GM18505 (cell line): ENCODE measurements around the gene COMMD7.
"Not testable (repeated sequence)": the region's sequence is repeated elsewhere in the genome, so short reads cannot be mapped to it uniquely, and the experiment has no call there.

Experiments
- ATAC-seq: cut with Tn5 transposase; IDR thresholded peaks from one replicate; pipeline ENCODE4 v1.9.1; 2021; ENCODE audit not compliant: unreplicated experiment
- POLR2A ChIP-seq: IDR thresholded peaks from 4 replicates; pipeline ENCODE4 v1.6.1; 2011; ENCODE audit warnings: borderline replicate concordance; ENCODE audit not compliant: insufficient read depth, insufficient read length; ENCODE audit errors: extremely low read depth

COMMD7 gene

DNA sequence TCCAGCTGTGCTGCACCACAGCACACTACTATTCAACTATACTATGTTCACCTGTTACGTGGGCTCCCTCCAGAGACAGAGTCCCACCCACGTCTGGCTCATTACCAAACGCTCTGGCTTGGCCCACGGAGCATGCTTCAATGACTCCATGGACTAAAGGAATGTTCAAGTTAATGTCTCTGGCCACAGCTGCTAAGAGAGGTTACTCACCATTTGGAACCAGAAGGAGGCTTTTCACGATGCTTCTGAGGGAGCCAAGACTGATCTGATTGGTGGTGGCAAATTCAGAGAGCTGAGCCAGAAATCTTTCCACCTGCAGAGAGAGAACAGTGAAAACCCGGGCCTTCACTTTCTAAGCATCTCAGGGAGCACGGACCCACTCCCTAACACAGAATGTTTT is 15.6 kb downstream of the COMMD7 start:
- no peak for ATAC-seq
- no peak for TF ChIP-seq POLR2A

DNA sequence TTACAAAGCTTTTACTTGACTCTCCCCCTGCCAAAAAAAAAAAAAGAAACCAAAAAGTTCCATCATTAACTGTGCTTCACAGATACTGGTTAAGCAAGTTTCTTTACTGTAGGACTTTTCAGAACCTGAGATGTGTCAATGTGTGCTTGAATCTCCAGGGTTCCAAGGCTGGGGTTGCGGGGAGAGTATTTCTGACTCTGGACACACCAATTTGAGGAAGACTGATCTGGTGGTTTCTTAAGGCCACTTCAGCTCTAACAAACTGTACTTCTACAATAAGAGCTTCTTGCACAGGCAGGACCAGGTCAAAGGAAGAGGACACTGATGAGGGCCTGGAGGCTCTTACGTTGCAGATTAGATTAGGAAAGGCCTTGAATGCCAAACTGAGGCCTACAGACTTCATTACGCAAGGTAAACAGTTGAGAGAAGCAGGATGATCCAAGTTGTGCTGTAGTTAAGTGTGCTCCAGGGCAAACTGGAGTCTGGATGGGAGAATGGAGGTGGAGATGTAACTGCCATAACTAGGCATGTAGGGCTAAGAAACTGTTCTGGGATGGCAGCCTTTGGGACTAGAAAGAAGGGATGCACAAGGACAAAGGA is 24.4 kb downstream of the COMMD7 start:
- no peak for ATAC-seq
- no peak for TF ChIP-seq POLR2A

DNA sequence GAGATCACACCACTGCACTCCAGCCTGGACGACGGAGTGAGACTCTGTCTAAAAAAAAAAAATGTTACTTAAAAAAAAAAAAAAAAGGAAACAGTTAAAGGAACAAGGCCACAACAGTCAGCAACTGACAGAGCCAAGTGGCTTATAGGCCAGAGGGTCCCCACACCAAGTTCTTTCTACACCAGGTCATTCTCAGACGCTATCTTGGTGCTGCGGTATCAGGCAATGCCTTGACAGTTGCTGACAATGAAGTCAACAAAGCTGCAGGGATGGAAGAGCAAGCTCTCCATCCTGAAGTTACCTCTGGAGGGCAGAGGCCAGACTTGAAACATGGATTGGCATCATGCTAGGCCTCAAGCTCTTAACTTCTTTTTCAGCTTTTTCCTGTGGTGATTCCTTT is 31.9 kb downstream of the COMMD7 start:
- ATAC-seq, result no peak
- no peak for TF ChIP-seq POLR2A

DNA sequence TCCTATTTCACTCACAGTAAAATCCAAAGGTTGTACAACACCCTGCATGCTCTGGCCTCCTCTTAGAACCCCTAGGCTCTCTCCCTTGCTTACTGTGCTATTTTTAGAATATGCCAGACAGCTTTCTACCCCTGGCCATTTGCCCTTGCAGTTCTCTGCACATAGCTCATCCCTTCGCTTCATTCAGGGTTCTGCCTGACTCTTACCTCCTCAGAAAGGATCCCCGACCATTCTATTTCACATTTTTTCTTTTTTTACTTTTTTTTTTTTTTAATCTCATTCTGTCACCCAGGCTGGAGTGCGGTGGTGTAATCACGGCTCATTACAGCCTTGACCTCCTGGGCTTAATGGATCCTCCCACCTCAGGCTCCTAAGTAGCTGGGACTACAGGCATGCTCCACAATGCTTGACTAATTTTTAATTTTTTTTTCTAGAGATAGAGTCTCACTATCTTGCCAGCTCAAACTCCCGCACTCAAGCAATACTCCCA is 33.6 kb downstream of the COMMD7 start:
- ATAC-seq, result no peak
- no peak for TF ChIP-seq POLR2A

DNA sequence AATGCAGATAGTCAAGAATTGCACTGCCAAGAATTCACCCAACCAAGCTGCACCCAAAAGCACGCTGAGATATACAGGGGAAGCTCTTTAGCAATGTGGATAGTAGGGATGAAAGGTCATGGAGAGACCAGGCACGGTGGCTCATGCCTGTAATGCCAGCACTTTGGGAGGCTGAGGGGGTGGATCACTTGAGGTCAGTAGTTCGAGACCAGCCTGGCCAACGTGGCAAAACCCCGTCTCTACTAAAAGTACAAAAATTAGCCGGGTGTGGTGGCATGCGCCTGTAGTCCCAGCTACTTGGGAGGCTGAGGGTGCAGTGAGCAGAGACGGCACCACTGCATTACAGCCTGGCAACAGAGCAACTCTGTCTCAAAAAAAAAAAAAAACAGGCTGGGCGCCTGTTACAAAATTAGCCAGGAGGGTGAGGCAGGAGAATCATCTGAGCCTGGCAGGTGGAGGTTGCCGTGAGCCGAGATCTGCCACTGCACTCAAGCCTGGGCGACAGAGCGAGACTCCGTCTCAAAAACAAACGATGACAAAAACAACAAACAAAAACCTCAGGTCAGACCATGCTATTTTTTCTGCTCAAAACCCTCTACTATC is 34.1 kb downstream of the COMMD7 start:
- not testable (repeated sequence) for ATAC-seq

DNA sequence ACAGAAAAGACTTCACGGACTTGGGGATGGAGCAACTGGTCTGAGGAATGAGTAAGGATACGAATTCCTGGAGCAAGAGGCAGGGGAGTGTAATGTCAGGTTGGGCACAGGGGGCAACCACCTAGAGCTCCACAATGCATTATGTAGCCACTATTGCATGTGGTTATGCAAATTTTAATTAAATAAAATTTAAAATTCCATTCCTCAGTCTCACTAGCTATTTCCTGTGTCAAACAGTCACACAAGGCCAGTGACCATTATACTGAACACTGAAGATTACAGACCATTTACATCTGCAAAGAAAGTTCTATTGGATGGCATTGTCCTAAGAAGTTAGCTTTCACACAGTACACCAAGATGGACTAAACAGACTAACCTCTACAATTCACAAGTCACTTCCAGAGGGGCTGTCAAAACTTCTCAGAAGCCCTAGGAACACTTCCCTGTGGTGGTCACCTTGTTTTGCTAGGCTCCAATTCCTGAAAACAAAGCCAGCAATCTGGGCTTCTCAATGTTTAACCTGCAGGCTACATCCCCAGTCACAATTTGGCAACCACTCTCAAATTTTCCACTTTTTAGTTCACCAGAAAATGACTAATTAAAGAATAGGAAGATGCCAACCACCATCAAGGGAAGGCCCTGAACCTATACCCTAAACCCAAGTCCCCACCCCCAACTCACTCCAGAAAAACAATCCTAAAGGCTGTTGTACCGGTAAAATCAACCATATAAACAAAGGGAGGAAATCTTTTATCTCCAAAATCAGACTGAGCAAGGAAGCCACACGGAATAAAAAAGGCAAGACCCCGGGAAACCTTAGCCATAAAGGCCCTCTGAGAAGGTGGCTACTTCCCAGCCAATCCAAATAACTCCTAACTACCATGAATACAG is 35.3 kb downstream of the COMMD7 start:
- ATAC-seq, result no peak
- TF ChIP-seq POLR2A, result no peak

DNA sequence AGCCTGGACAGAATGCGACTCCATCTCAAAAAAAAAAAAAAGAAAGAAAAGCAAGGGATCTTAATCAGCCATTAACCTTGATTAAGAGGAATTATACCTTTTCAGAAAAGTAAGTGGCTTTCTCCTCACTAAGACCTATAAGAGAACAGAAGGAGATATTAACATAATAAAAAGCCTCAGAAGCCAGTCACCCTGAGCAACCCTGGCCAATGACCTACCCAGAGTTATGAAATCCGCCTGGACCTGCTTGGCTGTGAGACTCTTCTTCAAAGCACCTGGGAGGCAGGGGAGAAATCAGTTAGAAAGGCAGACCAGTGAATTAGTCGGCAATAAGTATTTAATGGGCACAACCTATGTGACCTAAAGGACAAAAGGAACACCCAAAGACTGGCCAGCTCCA is 36.8 kb downstream of the COMMD7 start:
- ATAC-seq, result no peak
- TF ChIP-seq POLR2A, result no peak

DNA sequence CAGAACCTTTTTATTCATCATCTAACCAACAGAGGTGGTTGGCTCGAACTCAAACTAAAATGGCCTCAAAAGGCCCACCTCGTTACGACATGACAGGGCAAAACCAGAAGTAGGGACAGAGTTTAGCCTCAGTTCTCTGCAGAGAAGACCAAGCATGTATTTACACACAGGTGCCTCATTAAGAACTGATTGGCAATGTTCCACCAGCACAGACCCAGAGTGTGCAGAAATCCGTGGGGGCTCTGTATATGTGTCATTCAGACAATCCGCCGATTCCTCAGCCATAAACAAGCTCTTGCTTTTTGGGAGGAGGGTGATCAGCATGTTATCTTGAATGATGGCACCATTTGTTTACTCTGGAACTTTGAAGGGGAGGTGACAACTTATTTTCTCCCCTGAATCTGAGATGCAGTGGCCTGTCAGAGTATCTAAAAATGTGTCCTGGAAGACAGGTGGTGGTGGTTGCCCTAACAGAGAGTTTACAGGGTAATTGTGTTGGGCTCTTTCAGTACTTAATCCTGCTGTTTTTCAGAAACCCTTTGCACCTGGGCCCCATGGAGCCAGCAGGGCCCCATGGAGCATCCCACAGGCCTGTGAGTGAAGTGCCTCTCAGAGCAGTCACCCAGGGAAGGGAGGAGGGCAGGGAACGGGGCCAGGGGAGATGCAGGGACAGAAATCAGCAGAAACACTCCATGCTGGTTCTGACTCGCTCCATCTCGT is 40.4 kb downstream of the COMMD7 start:
- TF ChIP-seq POLR2A, result no peak

DNA sequence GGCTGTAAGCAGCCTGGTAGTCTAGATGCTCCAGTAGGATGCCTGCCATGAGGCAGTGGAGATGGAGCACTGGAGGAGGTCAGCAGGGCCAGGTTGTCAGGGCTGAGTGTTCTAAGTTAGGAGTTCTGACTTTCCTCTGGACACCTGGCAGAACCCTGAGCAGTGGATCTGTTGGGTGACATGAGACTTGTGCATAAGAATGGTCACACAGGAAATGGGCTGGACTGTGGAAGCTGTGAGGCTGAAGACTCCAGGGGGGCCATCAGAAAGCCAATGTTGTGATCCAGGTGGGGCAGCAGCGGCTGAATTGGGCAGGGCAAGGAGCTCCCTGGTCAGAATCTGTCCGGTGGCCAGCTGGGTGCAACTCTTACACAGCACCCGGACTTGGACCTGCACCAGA is 45.7 kb downstream of the COMMD7 start:
- TF ChIP-seq POLR2A, result no peak
- no peak for ATAC-seq

More for the DNA sequence above, 40.4 kb downstream of the COMMD7 start:
- ATAC-seq, result no peak

DNA sequence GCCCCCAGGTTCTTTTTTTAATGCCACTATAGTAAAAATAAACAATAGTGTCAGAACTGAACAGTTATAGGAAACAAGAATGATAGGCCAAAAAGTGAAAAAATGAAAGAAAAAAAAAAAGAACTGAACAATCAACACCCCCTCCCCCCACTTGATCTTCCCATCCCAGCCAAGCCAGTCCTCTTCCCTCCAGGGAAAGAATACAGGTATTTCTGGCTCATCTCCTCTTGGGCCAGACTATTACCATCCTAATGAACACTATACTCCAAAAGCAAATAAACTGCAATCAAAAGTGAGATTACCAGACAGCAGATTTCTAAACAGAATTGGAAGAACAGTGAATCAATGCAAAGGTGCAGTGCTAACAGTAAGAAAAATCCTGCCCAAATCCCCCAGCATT is 48.2 kb downstream of the COMMD7 start:
- ATAC-seq, result no peak
- no peak for TF ChIP-seq POLR2A

DNA sequence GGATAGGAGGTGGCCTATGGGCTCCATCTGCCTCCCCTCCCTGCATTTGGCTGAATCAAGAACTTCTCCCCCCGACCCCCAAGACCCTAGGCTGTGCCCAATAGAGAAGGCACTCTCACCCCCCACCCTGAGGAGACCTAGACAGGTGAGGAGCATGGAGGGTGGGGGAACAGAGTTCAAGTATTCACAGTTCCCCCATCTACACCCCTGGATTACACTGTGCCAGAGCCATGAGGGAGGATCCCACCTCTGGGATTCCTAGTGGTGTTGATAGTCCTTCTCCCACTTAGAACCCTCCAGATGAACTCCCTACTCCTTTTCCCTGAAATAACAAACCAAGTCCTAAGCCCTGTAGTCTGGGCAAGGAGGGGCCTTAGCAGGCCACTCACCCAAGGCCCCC is 54.3 kb downstream of the COMMD7 start:
- not testable (repeated sequence) for ATAC-seq

DNA sequence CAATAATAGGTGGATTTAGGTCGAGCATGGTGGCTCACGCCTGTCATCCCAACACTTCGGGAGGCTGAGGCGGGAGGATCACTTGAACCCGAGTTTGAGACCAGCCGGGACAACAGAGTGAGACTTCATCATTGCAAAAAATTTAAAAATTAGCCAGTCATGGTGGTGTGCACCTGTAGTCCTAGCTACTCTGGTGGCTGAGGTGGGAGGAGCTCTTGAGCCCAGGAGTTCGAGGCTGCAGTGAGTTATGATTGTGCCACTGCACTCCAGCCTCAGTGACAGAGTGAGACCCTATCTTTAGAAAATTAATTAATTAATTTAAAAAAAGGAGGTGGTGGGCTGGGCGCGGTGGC is 56.1 kb downstream of the COMMD7 start:
- TF ChIP-seq POLR2A, result no peak
- no peak for ATAC-seq

DNA sequence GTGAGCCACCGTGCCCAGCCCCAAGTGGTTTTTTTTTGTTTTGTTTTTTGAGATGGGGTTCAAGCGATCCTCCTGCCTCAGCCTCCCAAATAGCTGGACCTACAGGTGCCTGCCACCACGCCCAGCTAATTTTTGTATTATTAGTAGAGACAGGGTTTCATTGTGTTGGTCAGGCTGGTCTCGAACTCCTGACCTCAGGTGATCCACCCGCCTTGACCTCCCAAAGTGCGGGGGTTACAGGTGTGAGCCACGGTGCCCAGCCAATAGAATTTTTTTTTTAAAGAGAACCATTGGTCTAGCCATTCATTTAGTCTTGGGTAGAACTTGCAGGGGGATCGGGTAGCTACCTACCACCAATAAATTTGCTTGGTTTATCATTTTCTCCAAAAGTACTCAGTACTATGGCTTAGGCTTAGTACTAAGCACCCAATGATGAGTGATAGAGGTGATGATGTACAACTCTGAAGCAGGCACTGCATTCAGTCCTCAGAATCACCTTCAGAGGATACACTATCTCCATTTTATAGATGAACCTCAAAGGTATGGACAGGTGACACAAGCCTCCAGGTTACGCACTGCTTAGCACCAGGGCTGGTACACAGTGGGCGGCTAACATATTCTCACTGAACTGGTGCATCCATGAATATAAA is 56.6 kb downstream of the COMMD7 start:
- no peak for TF ChIP-seq POLR2A
- no peak for ATAC-seq
